ENCODE data around the gene ADIPOQ. TPM values are rescaled to one million over a fixed set of nuclear protein-coding genes. Genes with fewer than 3 reads are reported as not detected.
"Not testable (repeated sequence)": the region's sequence is repeated elsewhere in the genome, so short reads cannot be mapped to it uniquely, and the experiment has no call there.

ADIPOQ gene
- total RNA-seq, 4 donors from 2014 or later: 321 to 1,997 (median 1,475) TPM

DNA sequence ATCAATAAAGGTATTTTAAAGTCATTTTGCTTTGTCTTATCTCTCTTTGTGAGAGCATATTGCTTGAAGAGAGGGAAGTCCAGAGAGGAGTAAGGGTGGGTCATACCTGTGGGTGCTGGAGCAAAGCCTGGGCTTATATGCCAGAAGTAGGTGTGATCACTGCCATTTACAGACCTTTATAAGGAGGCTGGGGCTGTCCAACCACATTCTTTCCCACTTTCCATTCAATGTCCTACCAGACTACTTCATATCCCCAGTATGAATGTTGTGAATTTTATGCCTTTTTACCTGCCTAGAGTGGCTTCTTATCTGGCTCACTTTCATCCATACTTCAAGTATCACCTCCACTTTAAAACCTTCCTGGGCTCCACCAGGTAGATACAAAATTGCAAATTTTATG, 48.4 kb downstream of the ADIPOQ start:
- no peak for ATAC-seq (ENCODE audit: low FRiP score)
- no peak for DNase-seq (ENCODE audit: low spot score)
- TF ChIP-seq, protein P1, sequence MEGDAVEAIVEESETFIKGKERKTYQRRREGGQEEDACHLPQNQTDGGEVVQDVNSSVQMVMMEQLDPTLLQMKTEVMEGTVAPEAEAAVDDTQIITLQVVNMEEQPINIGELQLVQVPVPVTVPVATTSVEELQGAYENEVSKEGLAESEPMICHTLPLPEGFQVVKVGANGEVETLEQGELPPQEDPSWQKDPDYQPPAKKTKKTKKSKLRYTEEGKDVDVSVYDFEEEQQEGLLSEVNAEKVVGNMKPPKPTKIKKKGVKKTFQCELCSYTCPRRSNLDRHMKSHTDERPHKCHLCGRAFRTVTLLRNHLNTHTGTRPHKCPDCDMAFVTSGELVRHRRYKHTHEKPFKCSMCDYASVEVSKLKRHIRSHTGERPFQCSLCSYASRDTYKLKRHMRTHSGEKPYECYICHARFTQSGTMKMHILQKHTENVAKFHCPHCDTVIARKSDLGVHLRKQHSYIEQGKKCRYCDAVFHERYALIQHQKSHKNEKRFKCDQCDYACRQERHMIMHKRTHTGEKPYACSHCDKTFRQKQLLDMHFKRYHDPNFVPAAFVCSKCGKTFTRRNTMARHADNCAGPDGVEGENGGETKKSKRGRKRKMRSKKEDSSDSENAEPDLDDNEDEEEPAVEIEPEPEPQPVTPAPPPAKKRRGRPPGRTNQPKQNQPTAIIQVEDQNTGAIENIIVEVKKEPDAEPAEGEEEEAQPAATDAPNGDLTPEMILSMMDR (IDR thresholded peaks at IDR 0.05): no peak

DNA sequence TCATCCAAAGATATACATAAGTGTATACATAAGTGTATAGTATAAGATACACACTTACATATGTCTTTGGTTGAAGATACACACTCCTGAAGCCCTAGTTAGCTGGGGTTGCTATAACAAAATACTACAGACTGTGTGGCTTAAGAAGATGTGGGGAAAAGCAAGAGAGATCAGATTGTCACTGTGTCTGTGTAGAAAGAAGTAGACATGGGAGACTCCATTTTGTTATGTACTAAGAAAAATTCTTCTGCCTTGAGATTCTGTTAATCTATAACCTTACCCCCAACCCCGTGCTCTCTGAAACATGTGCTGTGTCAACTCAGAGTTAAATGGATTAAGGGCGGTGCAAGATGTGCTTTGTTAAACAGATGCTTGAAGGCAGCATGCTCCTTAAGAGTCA, 50.6 kb downstream of the ADIPOQ start:
- DNase-seq (ENCODE audit: low spot score); ATAC-seq (ENCODE audit: low FRiP score): not testable (repeated sequence)

DNA sequence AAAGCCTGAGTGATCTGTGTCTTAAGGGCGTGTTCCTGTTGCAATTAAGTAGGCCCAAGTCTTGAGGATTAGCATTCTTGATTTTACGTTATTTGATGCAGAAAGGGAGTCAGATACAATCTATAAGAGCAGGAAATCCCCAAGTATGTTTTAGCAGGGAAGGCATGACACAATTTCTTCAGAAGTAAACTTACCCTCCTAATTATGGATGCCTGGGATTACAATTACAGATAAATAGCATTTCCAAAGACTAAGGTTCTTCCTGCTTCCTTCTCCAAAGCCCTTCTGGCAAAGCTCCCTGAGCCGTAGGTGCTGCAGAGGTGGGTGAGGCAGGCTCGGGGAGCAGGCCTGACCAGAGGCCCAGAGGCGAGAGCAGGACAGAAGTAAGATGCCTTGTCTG, 52.9 kb downstream of the ADIPOQ start:
- TF ChIP-seq, protein P1 (IDR thresholded peaks at IDR 0.05): no peak
- DNase-seq (ENCODE audit: low spot score): no peak
- ATAC-seq (ENCODE audit: low FRiP score): no peak

DNA sequence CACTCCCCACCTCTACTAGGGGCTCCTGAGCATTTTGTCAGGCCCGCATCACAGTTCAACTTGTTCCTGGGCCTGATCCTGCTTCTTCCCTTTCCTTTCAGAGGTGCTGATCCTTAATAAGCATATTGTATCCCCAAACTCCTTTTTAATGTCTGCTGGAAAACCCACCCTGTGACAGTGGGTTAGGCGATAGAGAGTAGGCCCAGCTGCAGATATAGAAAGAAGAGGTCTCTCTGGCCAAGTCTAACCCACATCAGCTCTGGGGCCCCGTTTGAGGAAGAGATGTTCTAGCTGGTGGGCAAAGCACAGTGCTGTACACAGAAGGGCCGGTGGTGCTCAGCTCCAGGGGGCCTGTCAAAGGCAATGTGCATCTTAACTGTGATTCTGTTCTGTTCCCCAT, 53.5 kb downstream of the ADIPOQ start:
- TF ChIP-seq, protein P1 (IDR thresholded peaks at IDR 0.05): no peak
- no peak for ATAC-seq (ENCODE audit: low FRiP score)

DNA sequence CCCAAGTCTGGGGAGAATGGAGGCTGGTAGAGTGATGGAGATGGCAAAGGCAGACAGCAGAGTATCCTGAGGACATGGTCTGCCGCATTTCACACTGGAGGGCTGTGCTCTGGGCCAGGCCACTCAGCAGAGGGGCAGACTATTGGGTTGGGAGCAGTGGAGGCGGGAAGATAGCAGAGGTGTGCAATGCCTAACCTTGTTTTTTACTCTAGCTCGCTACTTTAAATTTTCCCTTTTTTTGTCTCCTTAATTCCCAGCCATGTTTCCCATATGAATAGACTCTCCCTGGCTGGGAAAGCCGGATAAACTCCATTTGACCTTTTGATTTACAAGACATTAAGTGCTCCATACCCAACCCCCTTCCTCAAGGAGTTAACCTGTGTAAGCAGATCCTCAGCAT, 54.4 kb downstream of the ADIPOQ start:
- no peak for ATAC-seq (ENCODE audit: low FRiP score)
- TF ChIP-seq, protein P1 (IDR thresholded peaks at IDR 0.05): no peak
- DNase-seq (ENCODE audit: low spot score): no peak

More for the DNA sequence above, 53.5 kb downstream of the ADIPOQ start:
- DNase-seq (ENCODE audit: low spot score): no peak

DNA sequence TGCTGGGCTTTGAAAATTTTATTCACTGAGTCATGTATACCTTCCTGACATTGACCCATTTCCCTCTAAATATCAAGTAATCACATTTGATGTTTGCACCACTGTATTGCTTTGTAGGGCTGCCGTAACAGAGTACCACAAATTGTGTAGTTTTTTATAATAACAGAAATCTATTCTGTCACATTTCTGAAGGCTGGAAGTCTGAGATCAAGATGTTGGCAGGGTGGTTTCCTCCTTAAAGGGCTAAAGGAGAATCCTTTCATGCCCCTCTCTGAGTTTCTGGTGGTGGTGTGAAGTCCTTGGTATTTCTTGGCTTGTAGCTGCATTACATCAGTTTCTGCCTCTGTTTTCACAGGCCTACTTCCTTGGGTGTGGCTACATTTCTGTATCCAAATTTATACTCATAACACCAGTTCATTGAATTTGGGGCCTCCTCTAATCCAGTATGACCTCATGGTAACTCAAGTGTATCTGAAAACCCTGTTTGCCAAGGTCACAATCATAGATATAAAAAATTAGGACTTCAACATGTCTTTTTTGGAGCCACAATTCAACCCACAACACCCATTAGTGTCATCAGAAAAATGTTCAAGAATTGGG, 58.7 kb downstream of the ADIPOQ start:
- TF ChIP-seq, protein P1 (IDR thresholded peaks at IDR 0.05): no peak
- no peak for DNase-seq (ENCODE audit: low spot score)
- no peak for ATAC-seq (ENCODE audit: low FRiP score)

DNA sequence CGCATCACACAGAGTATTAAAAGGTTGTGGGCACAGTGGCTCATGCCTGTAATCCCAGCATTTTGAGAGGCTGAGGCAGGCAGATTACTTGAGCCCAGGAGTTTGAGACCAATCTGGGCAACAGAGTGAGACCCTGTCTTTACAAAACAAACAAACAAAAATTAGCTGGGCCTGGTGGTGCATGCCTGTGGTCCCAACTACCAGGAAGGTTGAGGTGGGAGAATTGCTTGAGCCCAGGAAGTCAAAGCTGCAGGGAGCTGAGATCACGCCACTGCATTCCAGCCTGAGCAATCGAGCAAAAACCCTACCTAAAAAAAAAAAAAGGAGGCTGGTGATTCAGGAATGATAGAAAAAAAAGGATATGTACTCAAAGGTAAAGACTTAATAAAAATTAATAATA, 59.6 kb downstream of the ADIPOQ start:
- no peak for ATAC-seq (ENCODE audit: low FRiP score)

More for the DNA sequence above, 59.6 kb downstream of the ADIPOQ start:
- no peak for DNase-seq (ENCODE audit: low spot score)
- TF ChIP-seq, protein P1 (IDR thresholded peaks at IDR 0.05): no peak
